HAP-1 (cell line): ENCODE measurements around the gene GOT1.

Experiments used
- DNase-seq, 2 experiments: peaks; one replicate each; pipeline ENCODE4 v3.0.0-alpha.2; 2016 to 2020; ENCODE audit warnings: low spot score in 2 of 2
- H3K27me3 ChIP-seq: fragments of 250-450 bp; sonication (Bioruptor Pico); 2 replicates; pipeline ENCODE4 v1.5.1; 2020; ENCODE audit warnings: low read depth, mild to moderate bottlenecking, moderate library complexity
- H3K36me3 ChIP-seq: fragments of 250-450 bp; sonication (Bioruptor Pico); replicated peaks from 2 replicates; pipeline ENCODE4 v1.5.1; 2020; ENCODE audit warnings: mild to moderate bottlenecking
- H3K4me1 ChIP-seq: fragments of 250-450 bp; sonication (Bioruptor Pico); 2 replicates; pipeline ENCODE4 v1.5.1; 2020; ENCODE audit warnings: mild to moderate bottlenecking
- H3K4me3 ChIP-seq: fragments of 250-450 bp; sonication (Bioruptor Pico); 2 replicates; pipeline ENCODE4 v1.5.1; 2020; ENCODE audit warnings: mild to moderate bottlenecking, moderate library complexity
- H3K9me3 ChIP-seq: fragments of 250-450 bp; sonication (Bioruptor Pico); 2 replicates; pipeline ENCODE4 v1.5.1; 2020; ENCODE audit warnings: mild to moderate bottlenecking, moderate library complexity
- in situ Hi-C: fragments of 300-500 bp; cut with MboI; formaldehyde crosslinking; loops from 3 replicates; pipeline ENCODE4 v1.14.3; 2020; ENCODE audit warnings: low sequenced_read_pairs, inconsistent platforms, mixed read lengths

Gene GOT1

DNA sequence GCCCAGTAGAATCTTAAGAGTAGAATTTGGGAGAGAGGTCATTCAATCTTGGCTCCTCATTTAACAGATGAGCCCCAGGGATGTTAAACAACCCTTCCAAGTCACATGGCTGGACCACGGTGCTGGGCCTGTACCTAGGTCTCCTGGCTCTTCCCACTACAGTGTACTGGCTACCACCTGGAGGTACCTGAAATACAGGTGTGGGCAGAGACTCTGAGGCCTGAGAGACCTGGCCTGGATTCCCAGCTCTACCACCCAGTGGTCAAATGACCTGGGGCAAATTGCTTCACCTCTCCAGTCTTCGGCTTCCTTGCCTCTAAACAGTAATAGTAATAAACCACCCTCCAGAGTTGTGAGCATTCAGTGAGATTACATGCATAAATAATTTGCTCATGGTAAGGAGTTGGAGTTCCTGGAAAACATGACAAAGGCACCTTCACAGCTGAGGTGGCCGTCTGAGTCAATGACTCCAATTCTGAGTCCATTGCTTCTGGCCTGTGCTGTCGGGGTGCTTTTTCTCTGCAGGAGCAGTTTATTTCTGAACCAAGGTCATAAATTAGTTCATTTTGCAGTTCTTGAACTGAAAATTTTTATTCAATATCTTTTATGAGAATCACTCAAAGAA lies 2.7 kb downstream of the GOT1 start:
- in situ Hi-C loops, result no loop called here
- DNase-seq, result no peak
- Histone ChIP-seq H3K9me3 (no peaks in the 10 kb centered on the region), H3K36me3 (peaks cover 15% of the 10 kb centered on the region), H3K27me3 (no peaks in the 10 kb centered on the region), H3K4me3 (no peak overlapping the region), H3K4me1 (peaks cover 20% of the 10 kb centered on the region)

GRCh38 chr10:99426689-99427088 lies 3.7 kb downstream of the GOT1 start:
- peaks cover 10% of the 10 kb centered on the region for H3K4me1 ChIP-seq
- no peaks in the 10 kb centered on the region for H3K27me3 ChIP-seq
- in situ Hi-C loops, result no loop called here

DNA sequence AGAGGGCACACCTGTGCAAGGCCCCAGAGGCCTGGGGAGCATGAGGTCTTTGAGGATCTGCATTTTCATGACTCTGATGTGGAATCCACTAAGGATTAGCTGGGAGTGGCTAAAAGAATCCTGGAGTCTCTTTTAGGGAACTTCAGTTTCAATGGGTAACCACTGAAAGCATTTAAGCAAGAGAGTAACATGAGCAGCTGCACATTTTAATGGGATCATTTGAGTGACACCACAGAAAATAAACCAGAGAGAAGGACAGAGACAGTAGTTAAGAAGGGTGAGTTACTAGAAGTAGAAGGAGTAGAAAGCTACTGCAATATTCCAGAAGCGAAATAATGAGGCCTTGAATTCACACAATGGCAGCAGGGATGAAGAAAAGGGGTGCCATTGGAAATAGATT lies 5.2 kb downstream of the GOT1 start:
- Histone ChIP-seq H3K4me1 (peaks cover 10% of the 10 kb centered on the region), H3K27me3 (no peaks in the 10 kb centered on the region), H3K9me3 (no peaks in the 10 kb centered on the region), H3K36me3 (peaks cover 22% of the 10 kb centered on the region), H3K4me3 (no peak overlapping the region)
- in situ Hi-C loops, result no loop called here
- DNase-seq, result no peak

More at GRCh38 chr10:99426689-99427088, 3.7 kb downstream of the GOT1 start:
- no peak for DNase-seq
- peaks cover 10% of the 10 kb centered on the region for H3K36me3 ChIP-seq
- no peak overlapping the region for H3K4me3 ChIP-seq
- no peaks in the 10 kb centered on the region for H3K9me3 ChIP-seq

- H3K27me3 ChIP-seq, result no peaks in the 10 kb centered on the region
- in situ Hi-C loops, result no loop called here
- H3K36me3 ChIP-seq, result peaks cover 28% of the 10 kb centered on the region
- H3K4me3 ChIP-seq, result no peak overlapping the region
- DNase-seq, result no peak
- no peaks in the 10 kb centered on the region for H3K9me3 ChIP-seq
- H3K4me1 ChIP-seq, result peaks cover 10% of the 10 kb centered on the region
Measured at GRCh38 chr10:99424656-99425055, 5.8 kb downstream of the GOT1 start.

DNA sequence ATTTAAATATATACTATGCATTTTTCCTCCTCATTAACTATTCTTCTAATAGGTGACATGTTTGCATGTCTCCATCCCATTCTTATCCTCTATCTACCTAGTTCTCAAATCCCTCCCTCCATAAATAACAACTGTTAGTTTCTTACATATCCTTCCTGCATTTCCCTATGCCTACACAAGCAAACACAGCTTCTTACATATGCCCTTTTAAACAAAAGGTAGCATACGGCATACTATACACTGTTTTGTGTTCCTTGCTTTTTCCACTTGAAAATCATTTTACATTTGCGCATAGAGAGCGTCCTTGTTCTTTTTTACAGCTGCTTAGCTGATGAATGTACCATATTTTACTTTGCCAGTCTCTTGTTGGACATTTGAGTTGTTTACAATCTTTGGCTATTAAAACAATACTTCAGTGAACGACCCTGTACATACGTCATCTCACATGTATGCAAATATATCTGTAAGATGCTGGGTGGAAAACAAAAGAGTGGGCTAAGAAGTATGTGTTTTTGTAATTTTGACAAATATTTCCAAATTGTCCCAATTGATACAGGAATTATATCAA lies 7.8 kb downstream of the GOT1 start:
- no peaks in the 10 kb centered on the region for H3K9me3 ChIP-seq
- peaks cover 43% of the 10 kb centered on the region for H3K36me3 ChIP-seq
- no peak overlapping the region for H3K4me3 ChIP-seq
- DNase-seq, result no peak
- in situ Hi-C loops, result no loop called here
- H3K4me1 ChIP-seq, result peaks cover 10% of the 10 kb centered on the region
- H3K27me3 ChIP-seq, result no peaks in the 10 kb centered on the region

- in situ Hi-C loops, result no loop called here
- no peak for DNase-seq
- Histone ChIP-seq H3K4me3 (no peak overlapping the region), H3K36me3 (peaks cover 53% of the 10 kb centered on the region), H3K4me1 (peaks cover 10% of the 10 kb centered on the region), H3K9me3 (no peaks in the 10 kb centered on the region; the same call in 1 of the 2 replicates), H3K27me3 (no peaks in the 10 kb centered on the region)
Measured at GRCh38 chr10:99421233-99421739, 9.1 kb downstream of the GOT1 start.

- peaks cover 46% of the 10 kb centered on the region for H3K36me3 ChIP-seq
- H3K9me3 ChIP-seq, result no peaks in the 10 kb centered on the region; the same call in 1 of the 2 replicates
- peaks cover 5% of the 10 kb centered on the region for H3K4me1 ChIP-seq
- in situ Hi-C loops, result no loop called here
- H3K4me3 ChIP-seq, result no peak overlapping the region
- DNase-seq, result no peak
- H3K27me3 ChIP-seq, result no peaks in the 10 kb centered on the region
Measured at GRCh38 chr10:99419688-99420087, 10.7 kb downstream of the GOT1 start.

- H3K4me3 ChIP-seq, result no peak overlapping the region
- H3K9me3 ChIP-seq, result no peaks in the 10 kb centered on the region; the same call in 1 of the 2 replicates
- H3K27me3 ChIP-seq, result no peaks in the 10 kb centered on the region
- in situ Hi-C loops, result no loop called here
- no peak for DNase-seq
- peaks cover 52% of the 10 kb centered on the region for H3K36me3 ChIP-seq
- H3K4me1 ChIP-seq, result peaks cover under 1% of the 10 kb centered on the region; the same call in 1 of the 2 replicates
Measured at GRCh38 chr10:99418910-99419624, 11.4 kb downstream of the GOT1 start.

DNA sequence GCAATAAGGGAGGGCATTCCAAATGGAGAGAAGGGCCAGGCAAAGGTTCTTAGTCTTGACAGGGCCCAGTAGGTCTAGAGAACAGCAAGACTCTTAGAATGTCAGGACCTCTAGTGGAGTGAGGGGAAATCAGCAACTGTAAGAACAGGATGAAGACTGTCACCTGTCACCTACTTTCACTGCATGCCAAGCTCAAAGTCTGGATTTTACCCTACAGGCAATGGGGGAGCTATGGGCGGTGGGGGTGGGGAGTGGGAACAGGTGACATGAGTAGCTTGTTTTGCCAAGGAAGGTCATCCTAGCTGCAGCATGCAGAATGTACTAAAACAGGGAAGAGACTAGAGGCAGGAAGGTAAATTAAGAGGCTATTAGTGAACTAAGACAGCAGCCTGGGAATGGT lies 18.3 kb downstream of the GOT1 start:
- Histone ChIP-seq H3K36me3 (peaks cover 49% of the 10 kb centered on the region), H3K9me3 (no peaks in the 10 kb centered on the region; the same call in 1 of the 2 replicates), H3K4me1 (no peaks in the 10 kb centered on the region), H3K4me3 (no peak overlapping the region), H3K27me3 (no peaks in the 10 kb centered on the region)
- DNase-seq, result no peak
- in situ Hi-C loops, result no loop called here

GRCh38 chr10:99411546-99411945 lies 18.9 kb downstream of the GOT1 start:
- H3K4me1 ChIP-seq, result no peaks in the 10 kb centered on the region
- no peak overlapping the region for H3K4me3 ChIP-seq
- H3K36me3 ChIP-seq, result peaks cover 51% of the 10 kb centered on the region
- in situ Hi-C loops, result no loop called here
- no peak for DNase-seq
- H3K9me3 ChIP-seq, result no peaks in the 10 kb centered on the region; the same call in 1 of the 2 replicates
- no peaks in the 10 kb centered on the region for H3K27me3 ChIP-seq

DNA sequence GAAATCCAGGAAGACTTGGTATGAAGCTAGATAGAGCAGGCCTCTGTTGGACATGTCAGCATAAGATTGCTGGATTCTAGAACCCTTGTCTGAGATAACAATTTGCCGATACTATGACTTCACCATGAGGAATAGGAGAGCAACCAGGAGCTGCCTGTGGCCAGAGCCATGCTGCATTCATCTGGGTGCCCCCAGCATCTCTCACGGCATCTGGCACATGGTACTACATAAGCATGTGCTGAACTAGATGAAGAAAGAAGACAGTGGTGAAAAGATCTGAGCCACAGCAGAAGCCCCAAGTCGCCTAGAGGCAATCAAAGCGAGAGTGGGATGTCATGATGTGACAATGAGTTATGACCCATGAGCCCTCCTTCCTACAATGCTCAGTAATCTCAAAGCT lies 19.5 kb downstream of the GOT1 start:
- peaks cover 53% of the 10 kb centered on the region for H3K36me3 ChIP-seq
- no peaks in the 10 kb centered on the region for H3K4me1 ChIP-seq
- in situ Hi-C loops, result no loop called here
- H3K27me3 ChIP-seq, result no peaks in the 10 kb centered on the region
- no peak for DNase-seq
- H3K9me3 ChIP-seq, result no peaks in the 10 kb centered on the region
- no peak overlapping the region for H3K4me3 ChIP-seq

GRCh38 chr10:99410146-99410545 lies 20.3 kb downstream of the GOT1 start:
- Histone ChIP-seq H3K4me3 (no peak overlapping the region), H3K27me3 (no peaks in the 10 kb centered on the region), H3K4me1 (no peaks in the 10 kb centered on the region), H3K9me3 (no peaks in the 10 kb centered on the region), H3K36me3 (peaks cover 60% of the 10 kb centered on the region)
- no peak for DNase-seq
- in situ Hi-C loops, result no loop called here

DNA sequence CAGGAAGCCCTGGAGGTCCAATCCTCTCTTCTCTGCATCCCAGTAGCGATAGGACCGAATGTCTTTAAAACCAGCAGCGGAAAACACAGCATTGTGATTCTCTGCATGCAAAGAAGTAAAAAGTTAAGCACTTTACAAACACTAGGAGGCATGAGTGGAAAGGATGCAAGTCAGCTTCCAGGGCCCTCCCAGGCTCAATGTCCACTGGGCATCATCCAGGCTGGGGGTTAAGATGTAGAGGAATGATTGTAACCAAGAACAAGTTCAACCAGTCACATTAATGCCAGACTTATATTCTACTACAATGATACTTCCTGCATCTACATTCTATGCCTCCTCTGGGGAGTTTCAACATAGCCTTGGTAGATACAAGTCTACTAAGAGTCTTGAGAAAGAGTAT lies 24.3 kb downstream of the GOT1 start:
- Histone ChIP-seq H3K36me3 (peaks cover 83% of the 10 kb centered on the region), H3K9me3 (no peaks in the 10 kb centered on the region), H3K27me3 (no peaks in the 10 kb centered on the region), H3K4me3 (no peak overlapping the region), H3K4me1 (no peaks in the 10 kb centered on the region)
- DNase-seq, result no peak
- in situ Hi-C loops, result no loop called here

GRCh38 chr10:99403674-99404073 lies 26.8 kb downstream of the GOT1 start:
- in situ Hi-C loops, result no loop called here
- Histone ChIP-seq H3K4me1 (no peaks in the 10 kb centered on the region), H3K36me3 (peaks cover 88% of the 10 kb centered on the region), H3K27me3 (no peaks in the 10 kb centered on the region), H3K4me3 (no peak overlapping the region), H3K9me3 (no peaks in the 10 kb centered on the region)
- DNase-seq, result no peak
